Ammon's horn (tissue), 1 donor: Measurements from ENCODE around the gene ZFP37.
"Not testable (repeated sequence)": the region's sequence is repeated elsewhere in the genome, so short reads cannot be mapped to it uniquely, and the experiment has no call there.

Source experiments
- DNase-seq: peaks from one replicate; pipeline ENCODE4 v3.0.0-alpha.2; 2016; ENCODE audit warnings: low spot score

ZFP37 gene

GRCh38 chr9:113056191-113057106 is at the start of gene ZFP37:
Gene ZFP37, minus strand, starts transcription at chr9:113056724. Its CDS starts 36 bp downstream, at chr9:113056688.
- DNase-seq: peak; percentile 97

- not testable (repeated sequence) for DNase-seq
Measured at GRCh38 chr9:113105345-113105744, 48.8 kb upstream of the ZFP37 start.

- no peak for DNase-seq
Measured at GRCh38 chr9:113095561-113095960, 39.0 kb upstream of the ZFP37 start.

GRCh38 chr9:113089924-113090323 is 33.4 kb upstream of the ZFP37 start:
- not testable (repeated sequence) for DNase-seq

- not testable (repeated sequence) for DNase-seq
Measured at GRCh38 chr9:113089143-113089505, 32.6 kb upstream of the ZFP37 start.

GRCh38 chr9:113088456-113089142 is 32.1 kb upstream of the ZFP37 start:
- DNase-seq: not testable (repeated sequence)

- DNase-seq: not testable (repeated sequence)
Measured at GRCh38 chr9:113062932-113063310, 6.4 kb upstream of the ZFP37 start.

GRCh38 chr9:113062256-113062931 is 5.9 kb upstream of the ZFP37 start:
- not testable (repeated sequence) for DNase-seq

- DNase-seq: not testable (repeated sequence)
Measured at GRCh38 chr9:113061072-113061850, 4.7 kb upstream of the ZFP37 start.

GRCh38 chr9:113059581-113060284 is 3.2 kb upstream of the ZFP37 start:
- DNase-seq: not testable (repeated sequence)

- DNase-seq: no peak
Measured at GRCh38 chr9:113057193-113057592, 669 bp upstream of the ZFP37 start.

- no peak for DNase-seq
Measured at GRCh38 chr9:113042884-113043657, 13.5 kb downstream of the ZFP37 start.

- DNase-seq: no peak
Measured at GRCh38 chr9:113026200-113026599, 30.3 kb downstream of the ZFP37 start.

- no peak for DNase-seq
Measured at GRCh38 chr9:113018247-113018646, 38.3 kb downstream of the ZFP37 start.

GRCh38 chr9:113012492-113012891 is 44.0 kb downstream of the ZFP37 start:
- DNase-seq: no peak

GRCh38 chr9:113011911-113012381 is 44.6 kb downstream of the ZFP37 start, which contains the start of gene ZNF883:
Gene ZNF883, minus strand, starts transcription at chr9:113012192.
- peak; percentile 77 for DNase-seq

- DNase-seq: no peak
Measured at GRCh38 chr9:113005777-113006176, 50.7 kb downstream of the ZFP37 start.

- no peak for DNase-seq
Measured at GRCh38 chr9:112997236-112997941, 59.1 kb downstream of the ZFP37 start.
